B cell (primary cell): ENCODE data around the gene MED22. TPM values are rescaled to one million over a fixed set of nuclear protein-coding genes. Genes with fewer than 3 reads are reported as not detected.
A peak's percentile ranks its signal among the peaks of the same experiment; 100 is the strongest.

Source experiments
- ATAC-seq: fragments of 200-7000 bp; cut with Tn5 transposase; one replicate; pipeline ENCODE4 v1.10.0; 2021; ENCODE audit warnings: low read depth, mild to moderate bottlenecking, moderate number of reproducible peaks, moderate library complexity
- CTCF ChIA-PET: fragments of 350-600 bp; sonication (Branson Sonifier 250); formaldehyde crosslinking; loops from one replicate; lab custom pipeline; 2021; ENCODE audit warnings: antibody characterized with exemption, inconsistent platforms; lab: Charles Lee
- POLR2A ChIA-PET: fragments of 350-600 bp; sonication (Branson Sonifier 250); formaldehyde crosslinking; loops from one replicate; lab custom pipeline; 2021; ENCODE audit warnings: antibody characterized with exemption; lab: Charles Lee
- DNase-seq: peaks from one replicate; pipeline ENCODE4 v3.0.0; 2013
- H2AFZ ChIP-seq: 2 replicates; pipeline ENCODE4 v1.6.1; 2012; ENCODE audit warnings: mild to moderate bottlenecking, low read depth, low read length; ENCODE audit not compliant: insufficient read depth, poor library complexity, severe bottlenecking
- H3K27ac ChIP-seq, 2 donors: 1 replicate in 1 of 2; 2 replicates in 1 of 2; pipeline ENCODE4 v1.5.1; 2012 to 2013; ENCODE audit warnings: low read length in 2 of 2, mild to moderate bottlenecking in 2 of 2, moderate library complexity in 1 of 2
- H3K27me3 ChIP-seq, 4 experiments: fragments of 200-600 bp in 1 of 4; sonication (generic) in 1 of 4; replicated peaks in 1 of 4; 1 replicate in 2 of 4; 2 replicates in 2 of 4; pipeline versions ENCODE4 v1.6.1 to v1.7.0; 2013 to 2016; ENCODE audit warnings: low read length in 3 of 4, mild to moderate bottlenecking in 2 of 4, mixed read lengths in 1 of 4, moderate library complexity in 1 of 4; ENCODE audit not compliant: insufficient read depth in 4 of 4, control insufficient read depth in 3 of 4; ENCODE audit errors: control extremely low read depth in 1 of 4
- H3K36me3 ChIP-seq, 2 experiments: replicated peaks in 1 of 2; 1 replicate in 1 of 2; 2 replicates in 1 of 2; pipeline versions ENCODE4 v1.6.1 to v1.7.1; 2013; ENCODE audit warnings: low read length in 1 of 2; ENCODE audit not compliant: insufficient read depth in 2 of 2, control insufficient read depth in 1 of 2; ENCODE audit errors: control extremely low read depth in 1 of 2, extremely low read depth in 1 of 2
- H3K4me1 ChIP-seq, 2 donors: fragments of 200-600 bp in 1 of 2; sonication (generic) in 1 of 2; 1 replicate in 1 of 2; 2 replicates in 1 of 2; pipeline versions ENCODE4 v1.5.1 to v1.6.1; 2013 to 2017; ENCODE audit warnings: low read length in 2 of 2; ENCODE audit not compliant: control insufficient read depth in 2 of 2, insufficient read depth in 2 of 2
- H3K4me2 ChIP-seq: replicated peaks from 2 replicates; pipeline ENCODE3; 2012; ENCODE audit warnings: mild to moderate bottlenecking, low read depth, low read length; ENCODE audit not compliant: poor library complexity, severe bottlenecking
- H3K4me3 ChIP-seq, 5 experiments: fragments of 200-600 bp in 1 of 5; sonication (generic) in 1 of 5; 1 replicate in 3 of 5; 2 replicates in 2 of 5; pipeline versions ENCODE4 v1.5.1 to v1.7.0; 2011 to 2016; ENCODE audit warnings: low read length in 4 of 5, mild to moderate bottlenecking in 4 of 5, low read depth in 2 of 5, control low read depth in 1 of 5, moderate library complexity in 1 of 5; ENCODE audit not compliant: insufficient read depth in 1 of 5; ENCODE audit errors: control extremely low read depth in 1 of 5, extremely low read depth in 1 of 5
- H3K79me2 ChIP-seq: fragments of 200-600 bp; sonication (generic); one replicate; pipeline ENCODE4 v1.6.0; 2016; ENCODE audit warnings: low read length; ENCODE audit not compliant: control insufficient read depth, insufficient read depth
- H3K9ac ChIP-seq: fragments of 200-600 bp; sonication (generic); 2 replicates; pipeline ENCODE4 v1.6.1; 2017; ENCODE audit warnings: mild to moderate bottlenecking, low read length, moderate library complexity
- H3K9me3 ChIP-seq, 3 donors: one replicate each; pipeline versions ENCODE4 v1.6.1 to v1.7.1; 2013; ENCODE audit warnings: low read length in 2 of 3; ENCODE audit not compliant: control insufficient read depth in 2 of 3, insufficient read depth in 1 of 3; ENCODE audit errors: control extremely low read depth in 1 of 3
- H4K20me1 ChIP-seq: 2 replicates; pipeline ENCODE4 v1.6.0; 2012; ENCODE audit warnings: mild to moderate bottlenecking, low read length; ENCODE audit not compliant: insufficient read depth, control insufficient read depth, poor library complexity, severe bottlenecking
- H3K27ac Mint-ChIP-seq: one replicate; pipeline ENCODE4 v1.8.0; 2021; ENCODE audit warnings: mixed read lengths
- H3K27me3 Mint-ChIP-seq: one replicate; pipeline ENCODE4 v1.8.0; 2021; ENCODE audit warnings: mixed read lengths
- H3K4me1 Mint-ChIP-seq: one replicate; pipeline ENCODE4 v1.8.0; 2021; ENCODE audit warnings: mixed read lengths
- H3K4me3 Mint-ChIP-seq: one replicate; pipeline ENCODE4 v1.8.0; 2021; ENCODE audit warnings: mixed read lengths
- H3K9me3 Mint-ChIP-seq: one replicate; pipeline ENCODE4 v1.8.0; 2022; ENCODE audit warnings: mixed read lengths; ENCODE audit not compliant: insufficient read depth
- EZH2 ChIP-seq: IDR thresholded peaks from 2 replicates; pipeline ENCODE4 v1.6.1; 2012; ENCODE audit warnings: borderline replicate concordance, low read depth, mild to moderate bottlenecking, moderate library complexity, low read length; ENCODE audit not compliant: insufficient read depth, poor library complexity, severe bottlenecking
- WGBS: methylation state at CpG from one replicate; pipeline ENCODE4 v1.1.5; 2013; ENCODE audit warnings: missing lambda C conversion rate; ENCODE audit not compliant: insufficient coverage; 5-methylcytosine and 5-hydroxymethylcytosine counted together
- intact Hi-C: fragments of 100-400 bp; cut with micrococcal nuclease; formaldehyde crosslinking; loops from one replicate; pipeline ENCODE4 v1.10.0; 2022
- polyA plus RNA-seq: library from polyadenylated mRNA; depleted of rRNA; stranded (reverse); fragments of >200 nt; gene quantifications from 2 replicates; pipeline ENCODE4 v1.2.3, GENCODE V29; 2012
- total RNA-seq, 2 donors: library from RNA; stranded (reverse); fragments of 120-200 nt in 1 of 2; gene quantifications; 1 replicate in 1 of 2; 2 replicates in 1 of 2; pipeline versions ENCODE4 v1.2.3 to v1.2.4, GENCODE V29; 2013 to 2022
- TF ChIP-seq, protein P1 (sequence below): fragments of 200-600 bp; IDR thresholded peaks from one replicate; pipeline ENCODE4 v1.8.0; 2022; ENCODE audit warnings: antibody characterized with exemption, mild to moderate bottlenecking

The MED22 gene
- total and polyA plus RNA-seq, 2 donors (not counting 1 experiment from before 2014, with no cell fraction given) = 44.9 to 50.4 TPM

DNA sequence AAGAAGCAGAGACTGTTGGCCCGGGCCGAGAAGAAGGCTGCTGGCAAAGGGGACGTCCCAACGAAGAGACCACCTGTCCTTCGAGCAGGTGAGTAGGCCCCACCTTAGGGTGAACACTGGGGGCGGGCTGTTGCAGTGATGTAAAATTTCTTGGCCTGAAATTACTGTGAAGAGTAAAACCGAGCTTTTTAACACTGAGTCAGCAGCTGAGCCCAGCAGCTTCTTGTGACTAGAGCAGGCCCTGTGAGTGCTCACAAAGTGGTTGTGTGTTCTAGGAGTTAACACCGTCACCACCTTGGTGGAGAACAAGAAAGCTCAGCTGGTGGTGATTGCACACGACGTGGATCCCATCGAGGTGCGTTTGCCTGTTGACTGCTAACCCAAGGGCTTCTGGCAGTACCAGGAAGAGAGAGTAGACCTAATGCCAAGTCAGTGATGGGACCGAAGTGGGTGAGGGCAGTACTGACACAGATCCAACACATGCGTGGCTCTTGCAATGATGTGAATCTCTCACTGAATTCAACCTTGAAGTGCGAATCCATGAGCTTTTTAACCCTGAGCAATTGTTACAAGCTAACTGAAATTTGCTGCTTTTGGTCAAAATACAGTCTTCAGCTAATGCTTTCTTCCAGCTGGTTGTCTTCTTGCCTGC, 2.2 kb upstream of the MED22 start:
- ChIA-PET CTCF (interaction anchor here (0.7 to 1.4 kb wide), 3 partner anchors 15 to 200 kb away, joined by 3 to 5 read pairs (median 3); no protein-coding TSS in a partner anchor), POLR2A (no interaction called here)
- Mint-ChIP-seq H3K9me3 (no peaks in the 10 kb centered on the region), H3K27ac (peak overlapping the region; percentile 67), H3K4me1 (peaks cover 40% of the 10 kb centered on the region), H3K27me3 (no peaks in the 10 kb centered on the region), H3K4me3 (peak overlapping the region; percentile 97)
- peaks cover 54% of the 10 kb centered on the region for H3K79me2 ChIP-seq
- intact Hi-C loops = loop anchor here (5.0 to 10.0 kb wide), 2 partner anchors 127 to 165 kb away; partner anchors contain the start of gene SLC2A6
- no peak overlapping the region for H2AFZ ChIP-seq
- peaks cover 21 to 29% of the 10 kb centered on the region in 2 donors for H3K4me1 ChIP-seq
- 90% methylated on average over 15 of the region's 15 CpGs for WGBS
- peaks cover 0 to 5% (median 0%) of the 10 kb centered on the region in 3 donors for H3K9me3 ChIP-seq
- DNase-seq (no peak), ATAC-seq (no peak)
- H3K36me3 ChIP-seq = peaks cover 0 to 54% of the 10 kb centered on the region in 2 experiments
- H3K27ac ChIP-seq = no peak overlapping the region
- H3K4me2 ChIP-seq = no peak overlapping the region
- peaks cover 47% of the 10 kb centered on the region for H4K20me1 ChIP-seq
- TF ChIP-seq, protein P1, sequence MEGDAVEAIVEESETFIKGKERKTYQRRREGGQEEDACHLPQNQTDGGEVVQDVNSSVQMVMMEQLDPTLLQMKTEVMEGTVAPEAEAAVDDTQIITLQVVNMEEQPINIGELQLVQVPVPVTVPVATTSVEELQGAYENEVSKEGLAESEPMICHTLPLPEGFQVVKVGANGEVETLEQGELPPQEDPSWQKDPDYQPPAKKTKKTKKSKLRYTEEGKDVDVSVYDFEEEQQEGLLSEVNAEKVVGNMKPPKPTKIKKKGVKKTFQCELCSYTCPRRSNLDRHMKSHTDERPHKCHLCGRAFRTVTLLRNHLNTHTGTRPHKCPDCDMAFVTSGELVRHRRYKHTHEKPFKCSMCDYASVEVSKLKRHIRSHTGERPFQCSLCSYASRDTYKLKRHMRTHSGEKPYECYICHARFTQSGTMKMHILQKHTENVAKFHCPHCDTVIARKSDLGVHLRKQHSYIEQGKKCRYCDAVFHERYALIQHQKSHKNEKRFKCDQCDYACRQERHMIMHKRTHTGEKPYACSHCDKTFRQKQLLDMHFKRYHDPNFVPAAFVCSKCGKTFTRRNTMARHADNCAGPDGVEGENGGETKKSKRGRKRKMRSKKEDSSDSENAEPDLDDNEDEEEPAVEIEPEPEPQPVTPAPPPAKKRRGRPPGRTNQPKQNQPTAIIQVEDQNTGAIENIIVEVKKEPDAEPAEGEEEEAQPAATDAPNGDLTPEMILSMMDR = no peak
- TF ChIP-seq EZH2 = no peak
- H3K4me3 ChIP-seq = no peak overlapping the region
- peak overlapping the region; percentile 93 for H3K9ac ChIP-seq
- no peaks in the 10 kb centered on the region for H3K27me3 ChIP-seq
